KOPT-K1 (cell line): ENCODE measurements around the gene ZFYVE1.
"Not testable (repeated sequence)": the region's sequence is repeated elsewhere in the genome, so short reads cannot be mapped to it uniquely, and the experiment has no call there.

ENCODE experiments used
- H3K27ac ChIP-seq: fragments of 200-600 bp; sonication (generic); 2 replicates; pipeline ENCODE4 v1.5.1; 2016; ENCODE audit warnings: antibody characterized with exemption, mild to moderate bottlenecking, low read depth, low read length; ENCODE audit not compliant: poor library complexity, severe bottlenecking
- H3K36me3 ChIP-seq: fragments of 200-600 bp; sonication (generic); 2 replicates; pipeline ENCODE4 v1.5.1; 2017; ENCODE audit warnings: antibody characterized with exemption, mild to moderate bottlenecking, low read length, moderate library complexity; ENCODE audit not compliant: insufficient read depth
- H3K9me3 ChIP-seq: fragments of 200-600 bp; sonication (generic); 2 replicates; pipeline ENCODE4 v1.5.1; 2017; ENCODE audit warnings: antibody characterized with exemption, low read length, mild to moderate bottlenecking; ENCODE audit not compliant: insufficient read depth, poor library complexity, severe bottlenecking

ZFYVE1 gene

DNA sequence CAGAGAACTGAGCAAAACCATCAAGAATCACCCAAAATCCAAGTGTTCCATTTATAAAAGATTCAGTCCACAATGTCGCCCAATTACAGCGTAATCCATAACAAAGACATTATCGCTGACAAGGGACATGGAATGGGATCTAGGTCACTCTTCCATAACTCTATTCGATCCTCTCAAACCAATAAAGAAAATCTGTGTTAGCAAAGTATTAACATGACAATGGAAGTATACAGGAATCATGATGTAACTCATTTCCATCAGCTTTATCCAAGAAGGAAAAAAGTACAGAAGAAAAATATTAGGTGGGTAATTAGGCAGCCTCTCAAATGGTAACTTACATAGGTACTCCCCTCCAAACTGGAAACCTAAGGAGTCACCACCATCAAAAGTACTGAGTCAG lies 4.9 kb downstream of the ZFYVE1 start:
- Histone ChIP-seq H3K27ac (no peak overlapping the region), H3K9me3 (no peaks in the 10 kb centered on the region), H3K36me3 (peaks cover 64% of the 10 kb centered on the region)

DNA sequence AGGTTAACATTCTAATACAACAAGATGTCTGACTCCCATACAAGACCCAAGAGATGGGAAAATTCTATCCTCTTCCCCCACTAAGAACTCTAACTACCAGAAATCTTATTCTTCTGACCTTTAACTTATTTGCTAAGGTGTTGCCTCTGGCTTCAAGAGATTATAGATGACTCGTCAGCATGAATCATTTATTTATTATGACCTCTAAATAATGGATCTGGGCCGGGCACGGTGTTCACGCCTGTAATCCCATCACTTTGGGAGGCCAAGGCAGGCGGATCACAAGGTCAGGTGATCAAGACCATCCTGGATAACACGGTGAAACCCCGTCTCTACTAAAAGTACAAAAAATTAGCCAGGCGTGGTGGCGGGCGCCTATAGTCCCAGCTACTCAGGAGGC lies 10.9 kb downstream of the ZFYVE1 start:
- not testable (repeated sequence) for H3K9me3 ChIP-seq, H3K27ac ChIP-seq
- H3K36me3 ChIP-seq: peaks cover 64% of the 10 kb centered on the region

DNA sequence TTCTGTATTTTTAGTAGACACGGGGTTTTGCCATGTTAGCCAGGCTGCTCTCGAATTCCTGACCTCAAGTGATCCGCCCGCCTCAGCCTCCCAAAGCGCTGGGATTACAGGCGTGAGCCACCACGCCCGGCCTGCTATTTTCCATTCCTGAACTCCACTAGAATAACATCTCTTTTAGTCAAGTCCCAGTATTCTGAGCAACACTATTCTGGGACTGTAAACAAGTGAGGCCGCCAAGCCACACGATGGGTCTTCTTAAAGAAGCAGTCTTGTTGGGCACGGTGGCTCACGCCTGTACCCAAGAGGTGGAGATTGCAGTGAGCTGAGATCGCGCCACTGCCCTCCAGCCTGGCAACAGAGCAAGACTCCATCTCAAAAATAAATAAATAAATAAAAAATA lies 11.4 kb downstream of the ZFYVE1 start:
- not testable (repeated sequence) for H3K9me3 ChIP-seq, H3K27ac ChIP-seq
- H3K36me3 ChIP-seq: peaks cover 60% of the 10 kb centered on the region

DNA sequence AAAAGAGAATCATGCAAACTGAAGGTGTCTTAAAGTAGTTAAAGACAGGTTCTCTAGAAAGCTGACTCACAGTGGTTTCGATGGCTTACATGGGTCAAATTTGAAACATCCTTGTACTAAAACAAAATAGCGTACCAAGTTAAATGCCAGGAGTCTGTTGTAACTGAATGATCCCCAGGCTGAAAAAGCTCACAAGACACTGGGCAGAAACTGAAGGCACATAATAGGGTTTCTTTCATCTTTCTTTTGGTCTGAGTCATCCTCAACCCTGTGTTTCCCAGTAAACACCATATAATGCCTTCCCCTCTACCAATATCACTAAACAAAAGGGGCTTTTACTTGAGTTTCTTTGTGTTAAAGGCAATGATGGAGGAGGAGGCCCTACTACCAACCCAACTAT lies 12.8 kb downstream of the ZFYVE1 start:
- Histone ChIP-seq H3K27ac (no peak overlapping the region), H3K9me3 (peaks cover 4% of the 10 kb centered on the region), H3K36me3 (peaks cover 60% of the 10 kb centered on the region)

DNA sequence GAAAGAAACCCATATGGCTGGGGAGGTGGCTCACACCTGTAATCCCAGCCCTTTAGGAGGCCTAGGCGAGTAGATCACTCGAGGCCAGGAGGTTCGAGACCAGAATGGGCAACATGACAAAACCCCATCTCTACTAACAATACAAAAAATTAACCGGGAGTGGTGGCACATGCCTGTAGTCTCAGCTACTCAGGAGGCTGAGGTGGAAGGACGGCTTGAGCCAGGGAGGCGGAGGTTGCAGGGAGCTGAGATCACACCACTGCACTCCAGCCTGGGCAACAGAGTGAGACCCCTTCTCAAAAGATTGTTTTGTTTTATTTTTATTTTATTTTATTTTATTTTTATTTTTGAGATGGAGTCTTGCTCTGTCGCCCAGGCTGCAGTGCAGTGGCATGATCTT lies 15.7 kb downstream of the ZFYVE1 start:
- H3K9me3 ChIP-seq, H3K27ac ChIP-seq: not testable (repeated sequence)
- H3K36me3 ChIP-seq: peaks cover 61% of the 10 kb centered on the region

DNA sequence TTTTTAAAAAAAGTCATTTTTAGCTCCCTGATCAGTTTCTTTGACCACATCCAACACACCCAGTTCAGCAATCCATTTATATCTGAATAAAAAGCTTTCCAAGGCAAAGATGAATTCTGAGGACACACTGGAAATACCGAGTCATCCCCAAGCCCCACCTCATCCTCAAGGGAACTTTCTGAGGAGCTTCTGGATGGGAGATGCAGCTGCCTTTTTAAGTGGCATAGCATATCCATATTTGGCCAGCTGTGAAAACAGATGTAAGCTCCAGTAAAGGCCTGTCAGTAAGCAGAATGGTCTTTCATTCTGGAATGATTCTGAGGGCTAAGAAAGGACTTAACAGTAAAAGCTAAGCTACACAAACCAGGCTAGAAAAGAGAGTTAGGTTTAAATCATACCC lies 18.4 kb downstream of the ZFYVE1 start:
- peaks cover 5% of the 10 kb centered on the region for H3K9me3 ChIP-seq
- peaks cover 57% of the 10 kb centered on the region for H3K36me3 ChIP-seq
- H3K27ac ChIP-seq: no peak overlapping the region

DNA sequence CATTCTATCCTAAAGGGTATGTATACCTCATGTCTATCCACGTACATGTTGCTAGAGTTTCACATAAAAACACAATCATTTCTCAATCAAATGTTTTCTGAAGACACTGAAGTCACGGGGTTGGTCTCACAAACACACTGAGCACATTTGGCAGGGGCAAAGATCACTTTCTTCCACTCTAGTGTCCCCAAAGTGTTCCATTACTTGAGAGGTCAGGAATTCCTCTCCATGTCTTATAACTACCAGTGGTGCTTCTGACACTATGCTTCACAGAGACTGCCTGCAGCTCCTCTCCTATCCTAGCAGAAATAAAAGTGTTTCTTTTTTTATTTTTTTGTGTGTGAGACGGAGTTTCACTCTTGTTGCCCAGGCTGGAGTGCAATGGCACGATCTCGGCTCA lies 19.1 kb downstream of the ZFYVE1 start:
- Histone ChIP-seq H3K36me3 (peaks cover 56% of the 10 kb centered on the region), H3K27ac (no peak overlapping the region), H3K9me3 (peaks cover 5% of the 10 kb centered on the region)

DNA sequence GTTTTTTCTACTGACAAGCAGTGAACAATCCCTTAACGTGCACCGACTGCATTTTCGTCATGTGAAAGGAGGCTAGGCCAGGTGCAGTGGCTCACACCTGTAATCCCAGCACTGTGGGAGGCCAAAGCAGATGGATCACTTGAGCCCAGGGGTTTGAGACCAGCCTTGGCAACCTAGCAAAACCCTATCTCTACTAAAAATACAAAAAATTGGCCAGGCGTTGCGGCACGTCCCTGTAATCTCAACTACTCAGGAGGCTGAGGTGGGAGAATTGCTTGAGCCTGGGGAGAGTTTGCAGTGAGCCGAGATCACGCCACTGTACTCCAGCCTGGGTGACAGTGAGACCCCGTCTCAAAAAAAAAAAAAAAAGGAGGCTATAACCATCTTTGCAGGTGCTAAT lies 22.3 kb downstream of the ZFYVE1 start:
- not testable (repeated sequence) for H3K27ac ChIP-seq, H3K9me3 ChIP-seq
- peaks cover 52% of the 10 kb centered on the region for H3K36me3 ChIP-seq

DNA sequence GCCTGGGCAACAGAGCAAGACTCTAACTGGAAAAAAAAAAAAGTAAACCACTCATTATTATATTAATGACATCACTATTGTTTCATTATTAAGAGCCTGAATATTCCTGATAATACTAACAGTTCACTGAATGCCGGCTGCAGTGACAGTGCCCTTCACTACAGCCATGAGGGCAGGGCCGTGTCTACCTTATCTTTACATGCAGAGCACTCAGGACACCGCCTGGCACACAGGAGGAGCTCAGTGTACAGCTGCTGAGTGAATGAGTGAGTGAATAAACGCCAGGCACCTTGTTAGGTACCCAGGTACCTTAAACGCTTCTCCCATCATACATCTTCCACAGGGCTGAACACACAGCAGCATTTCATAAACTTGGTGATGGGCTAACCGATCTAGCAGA lies 23.2 kb downstream of the ZFYVE1 start:
- Histone ChIP-seq H3K9me3 (no peaks in the 10 kb centered on the region), H3K36me3 (peaks cover 48% of the 10 kb centered on the region), H3K27ac (no peak overlapping the region)

DNA sequence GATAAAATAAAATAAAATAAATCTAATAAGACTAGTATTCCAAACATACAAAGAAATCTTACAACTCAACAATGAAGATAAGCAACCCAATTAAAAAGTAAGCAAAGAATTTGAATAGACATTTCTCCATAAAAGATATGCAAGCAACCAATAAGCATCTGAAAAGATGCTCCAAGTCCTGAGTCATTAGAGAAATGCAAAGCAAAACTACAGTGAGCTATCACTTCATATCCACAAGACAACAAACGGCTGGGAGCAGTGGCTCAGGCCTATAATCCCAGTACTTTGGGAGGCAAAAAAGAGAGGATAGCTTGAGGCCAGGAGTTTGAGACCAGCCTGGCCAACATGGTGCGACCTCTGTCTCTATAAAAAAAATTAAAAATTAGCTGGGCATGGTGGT lies 26.8 kb downstream of the ZFYVE1 start:
- no peaks in the 10 kb centered on the region for H3K9me3 ChIP-seq
- peaks cover 64% of the 10 kb centered on the region for H3K36me3 ChIP-seq
- H3K27ac ChIP-seq: no peak overlapping the region

DNA sequence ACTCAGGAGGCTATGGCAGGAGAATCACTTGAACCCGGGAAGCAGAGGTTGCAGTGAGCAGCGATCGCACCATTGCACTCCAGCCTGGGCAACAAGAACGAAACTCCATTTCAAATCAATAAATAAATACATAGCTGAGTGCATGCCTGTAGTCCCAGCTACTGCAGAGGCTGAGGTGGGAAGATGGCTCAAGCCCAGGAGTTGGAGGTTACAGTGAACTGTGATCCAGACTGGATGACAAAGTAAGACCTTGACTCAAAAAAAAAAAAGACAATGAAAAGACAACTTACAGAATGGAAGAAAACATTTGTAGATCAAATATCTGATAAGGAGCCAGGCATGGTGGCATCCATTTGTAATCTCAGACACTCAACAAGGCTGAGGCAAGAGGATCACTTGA lies 27.6 kb downstream of the ZFYVE1 start:
- Histone ChIP-seq H3K9me3 (no peaks in the 10 kb centered on the region), H3K36me3 (peaks cover 65% of the 10 kb centered on the region)

DNA sequence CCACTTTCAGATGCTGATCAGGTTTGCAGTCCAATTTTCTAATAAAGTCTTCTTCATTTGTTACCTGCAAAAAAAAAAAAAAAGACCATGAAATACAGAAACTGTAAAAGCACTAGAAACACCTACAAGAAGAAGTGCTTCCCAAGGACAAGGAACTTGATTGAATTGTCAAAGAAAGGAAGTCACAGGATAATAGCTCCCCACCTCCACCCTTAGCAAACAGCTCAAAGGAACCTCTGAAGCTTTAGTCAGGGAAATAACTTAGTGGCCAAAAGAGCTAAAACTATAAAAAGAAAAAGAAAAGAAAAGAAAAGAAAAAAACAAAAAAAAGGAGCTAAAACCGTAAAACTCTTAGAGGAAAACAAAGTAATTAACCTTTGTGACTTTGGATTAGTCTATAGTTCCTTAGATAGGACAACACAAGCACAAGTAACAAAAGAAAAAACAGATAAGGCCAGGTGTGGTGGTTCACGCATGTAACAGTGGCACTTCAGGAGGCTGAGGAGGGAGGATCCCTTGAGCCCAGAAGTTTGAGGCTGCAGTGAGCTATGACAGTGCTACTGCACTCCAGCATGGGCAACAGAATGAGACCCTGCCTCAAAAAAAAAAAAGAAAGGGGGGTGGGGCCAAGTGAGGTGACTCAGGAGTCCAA lies 28.5 kb downstream of the ZFYVE1 start:
- Histone ChIP-seq H3K36me3 (peaks cover 58% of the 10 kb centered on the region), H3K27ac (no peak overlapping the region), H3K9me3 (no peaks in the 10 kb centered on the region)

More for the DNA sequence above, 27.6 kb downstream of the ZFYVE1 start:
- H3K27ac ChIP-seq: no peak overlapping the region

DNA sequence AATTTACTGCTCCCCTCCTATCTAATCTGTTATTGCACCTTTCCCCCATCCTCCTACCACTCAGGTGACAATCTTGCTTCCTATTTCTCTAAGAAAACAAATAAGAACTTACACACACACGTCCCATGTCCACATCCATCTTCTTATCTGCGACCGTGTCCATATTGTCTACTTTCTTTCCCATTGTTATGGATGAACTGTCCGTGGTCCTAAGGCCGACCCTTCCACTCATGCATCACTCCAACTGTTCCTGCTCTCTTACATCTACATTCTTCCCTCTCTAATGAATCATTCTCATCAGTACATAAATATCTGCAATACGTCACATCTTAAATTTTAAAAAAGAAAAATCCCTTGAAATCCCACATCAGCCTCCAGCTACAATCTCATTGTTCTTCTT lies 30.0 kb downstream of the ZFYVE1 start:
- H3K36me3 ChIP-seq: peaks cover 67% of the 10 kb centered on the region
- no peaks in the 10 kb centered on the region for H3K9me3 ChIP-seq
- no peak overlapping the region for H3K27ac ChIP-seq

DNA sequence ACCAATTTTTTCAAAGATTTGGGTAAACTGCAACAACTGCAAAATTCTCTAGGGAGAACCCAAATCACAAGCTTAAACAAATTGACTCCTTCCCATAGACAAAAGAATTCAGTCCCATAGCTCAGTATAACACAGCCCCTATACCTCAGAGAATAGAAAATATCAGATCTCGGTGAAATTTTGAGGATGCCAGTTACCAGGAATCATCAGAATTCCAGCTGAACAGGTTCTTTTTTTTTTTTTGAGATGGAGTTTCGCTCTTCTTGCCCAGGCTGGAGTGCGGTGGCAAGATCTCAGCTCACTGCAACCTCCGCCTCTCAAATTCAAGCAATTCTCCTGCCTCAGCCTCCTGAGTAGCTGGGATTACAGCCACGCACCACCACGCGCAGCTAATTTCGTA lies 36.7 kb downstream of the ZFYVE1 start:
- H3K27ac ChIP-seq: no peak overlapping the region
- H3K9me3 ChIP-seq: no peaks in the 10 kb centered on the region
- H3K36me3 ChIP-seq: peaks cover 46% of the 10 kb centered on the region

DNA sequence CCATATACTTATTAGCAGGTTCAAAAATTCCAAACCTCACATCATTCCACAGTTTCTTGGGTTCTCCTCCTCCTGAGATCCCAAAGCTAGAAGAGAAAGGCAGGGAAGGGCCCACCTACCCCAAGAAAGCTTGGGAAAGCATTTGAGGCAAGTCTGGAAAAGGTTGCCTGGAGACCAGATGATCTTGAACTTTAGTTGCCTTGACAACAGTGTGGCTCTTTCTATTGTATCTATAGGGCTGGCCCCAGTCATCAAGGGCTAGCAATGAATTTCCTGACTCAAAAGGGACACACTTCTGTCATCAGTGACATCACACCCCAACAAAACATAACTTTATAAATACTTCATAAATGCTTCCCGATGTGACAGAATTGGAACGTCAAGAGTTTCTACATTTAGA lies 40.0 kb downstream of the ZFYVE1 start:
- no peaks in the 10 kb centered on the region for H3K9me3 ChIP-seq
- no peak overlapping the region for H3K27ac ChIP-seq
- H3K36me3 ChIP-seq: peaks cover 50% of the 10 kb centered on the region

DNA sequence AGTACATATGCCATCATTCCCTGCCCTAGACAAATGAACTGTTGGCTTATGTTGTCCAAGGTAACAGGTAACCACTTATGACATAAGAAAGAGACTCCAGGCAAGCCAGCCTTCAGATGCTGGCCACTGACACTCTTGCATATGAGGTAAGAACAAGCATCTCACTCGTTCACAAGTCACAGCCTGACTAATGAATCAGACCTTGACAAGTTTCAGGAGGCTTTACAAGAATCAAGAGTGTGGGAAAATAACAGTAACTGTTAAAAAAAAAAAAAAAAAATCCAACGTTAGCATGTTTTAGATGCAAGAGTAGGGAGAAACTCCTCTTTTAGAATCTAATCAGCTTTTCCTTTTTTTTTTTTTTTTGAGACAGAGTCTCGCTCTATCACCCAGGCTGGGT lies 40.7 kb downstream of the ZFYVE1 start:
- Histone ChIP-seq H3K36me3 (peaks cover 50% of the 10 kb centered on the region), H3K9me3 (no peaks in the 10 kb centered on the region), H3K27ac (no peak overlapping the region)
